Astrocyte of the cerebellum (primary cell): Measurements from ENCODE around the gene TP53RK.

Source experiments
- DNase-seq: peaks from one replicate; pipeline ENCODE4 v3.0.0-alpha.2; 2011; ENCODE audit warnings: low read depth
- H3K4me3 ChIP-seq: 2 replicates; pipeline ENCODE4 v1.5.1; 2011; ENCODE audit warnings: mild to moderate bottlenecking, low read depth, low read length, moderate library complexity
- CTCF ChIP-seq: IDR thresholded peaks from 2 replicates; pipeline ENCODE4 v1.5.1; 2012; ENCODE audit warnings: low read length, low read depth, moderate library complexity, mild to moderate bottlenecking; ENCODE audit errors: missing control alignments
- in situ Hi-C: cut with HindIII; loops from 2 replicates; pipeline ENCODE4 v1.10.0; 2017; ENCODE audit warnings: low sequenced_read_pairs

TP53RK gene

GRCh38 chr20:46689082-46689753 is at the start of gene TP53RK:
Gene TP53RK, minus strand, starts transcription at chr20:46689444. Its CDS starts 30 bp downstream, at chr20:46689414.
- H3K4me3 ChIP-seq, result peak within 1 kb of the TSS; percentile 61
- in situ Hi-C loops, result no loop called here
- DNase-seq, result peak; percentile 100
- peak; percentile 29 for TF ChIP-seq CTCF

GRCh38 chr20:46735436-46735835 is 46.2 kb upstream of the TP53RK start:
- no peak for TF ChIP-seq CTCF
- H3K4me3 ChIP-seq, result no peak overlapping the region
- in situ Hi-C loops, result no loop called here
- no peak for DNase-seq

- H3K4me3 ChIP-seq, result no peak overlapping the region
- no peak for DNase-seq
- in situ Hi-C loops, result no loop called here
- TF ChIP-seq CTCF, result no peak
Observed at GRCh38 chr20:46731770-46732169, 42.5 kb upstream of the TP53RK start.

- no peak for TF ChIP-seq CTCF
- no peak for DNase-seq
- no peak overlapping the region for H3K4me3 ChIP-seq
- in situ Hi-C loops, result no loop called here
Observed at GRCh38 chr20:46725186-46726165, 36.2 kb upstream of the TP53RK start.

- no peak overlapping the region for H3K4me3 ChIP-seq
- no peak for TF ChIP-seq CTCF
- DNase-seq, result no peak
- in situ Hi-C loops, result no loop called here
Observed at GRCh38 chr20:46724343-46724959, 35.2 kb upstream of the TP53RK start.

- no peak overlapping the region for H3K4me3 ChIP-seq
- in situ Hi-C loops, result no loop called here
- TF ChIP-seq CTCF, result no peak
- DNase-seq, result no peak
Observed at GRCh38 chr20:46723039-46723438, 33.8 kb upstream of the TP53RK start.
